SK-N-MC (cell line): ENCODE results near the gene PPP1R1C.

Experiments
- EZH2 ChIP-seq: fragments of 200-600 bp; sonication (generic); IDR thresholded peaks from one replicate; pipeline ENCODE4 v1.6.1; 2017; ENCODE audit warnings: antibody characterized with exemption
- FOXP2 ChIP-seq: optimal IDR thresholded peaks from 2 replicates; pipeline ENCODE3; 2011; ENCODE audit warnings: mild to moderate bottlenecking, moderate library complexity; ENCODE audit not compliant: insufficient read depth; ENCODE audit errors: extremely low read length, control extremely low read depth
- POLR2AphosphoS5 ChIP-seq: IDR thresholded peaks from 2 replicates; pipeline ENCODE4 v1.6.1; 2012; ENCODE audit warnings: mild to moderate bottlenecking, low read depth, low read length, borderline replicate concordance

DNA sequence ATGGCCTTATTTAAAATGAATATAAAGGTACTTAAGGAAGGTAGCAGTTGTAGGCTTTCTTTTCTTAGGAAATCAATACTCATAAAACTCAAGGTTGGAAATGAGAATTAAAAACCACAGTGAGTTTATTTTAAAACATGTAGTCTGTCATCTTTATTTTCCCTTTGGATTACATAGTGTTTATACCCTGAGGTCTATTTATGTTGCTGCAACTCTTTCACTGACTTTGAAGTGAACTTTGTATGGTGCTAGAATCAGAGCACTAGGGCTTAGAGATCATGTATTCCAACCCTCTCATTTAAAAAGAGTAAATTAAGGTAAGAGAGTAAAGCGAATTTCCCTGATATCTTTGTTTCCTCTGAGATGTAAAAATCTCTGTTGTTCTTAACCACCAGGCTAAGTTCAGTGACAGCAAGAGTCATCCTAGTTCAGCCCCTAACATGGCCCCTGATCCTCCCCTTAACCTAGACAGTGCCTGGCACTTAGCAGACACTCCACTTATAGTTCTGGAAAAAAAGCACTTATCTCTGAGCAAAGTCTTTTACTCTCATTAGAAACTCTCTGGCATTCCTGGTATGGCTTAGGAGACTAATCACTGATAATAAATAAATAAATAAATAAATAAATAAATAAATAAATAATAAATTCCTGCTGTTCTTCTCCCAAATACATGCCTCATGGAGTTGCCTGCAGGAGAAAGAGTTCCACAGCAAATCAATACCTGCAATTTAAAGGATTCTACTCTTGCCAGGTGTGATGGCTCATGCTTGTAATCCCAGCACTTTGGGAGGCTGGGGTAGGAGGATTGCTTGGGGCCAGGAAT lies 33.0 kb upstream of the PPP1R1C start:
- TF ChIP-seq EZH2, result no peak
- TF ChIP-seq POLR2AphosphoS5, result no peak
- no peak for TF ChIP-seq FOXP2
